GM12801 (cell line): ENCODE measurements around the gene MRC2.

Experiments used
- TF ChIP-seq, protein P1 (sequence below): IDR thresholded peaks from one replicate; pipeline ENCODE4 v1.5.1; 2011; ENCODE audit warnings: control low read depth; ENCODE audit not compliant: insufficient read length; ENCODE audit errors: extremely low read depth

MRC2 gene

DNA sequence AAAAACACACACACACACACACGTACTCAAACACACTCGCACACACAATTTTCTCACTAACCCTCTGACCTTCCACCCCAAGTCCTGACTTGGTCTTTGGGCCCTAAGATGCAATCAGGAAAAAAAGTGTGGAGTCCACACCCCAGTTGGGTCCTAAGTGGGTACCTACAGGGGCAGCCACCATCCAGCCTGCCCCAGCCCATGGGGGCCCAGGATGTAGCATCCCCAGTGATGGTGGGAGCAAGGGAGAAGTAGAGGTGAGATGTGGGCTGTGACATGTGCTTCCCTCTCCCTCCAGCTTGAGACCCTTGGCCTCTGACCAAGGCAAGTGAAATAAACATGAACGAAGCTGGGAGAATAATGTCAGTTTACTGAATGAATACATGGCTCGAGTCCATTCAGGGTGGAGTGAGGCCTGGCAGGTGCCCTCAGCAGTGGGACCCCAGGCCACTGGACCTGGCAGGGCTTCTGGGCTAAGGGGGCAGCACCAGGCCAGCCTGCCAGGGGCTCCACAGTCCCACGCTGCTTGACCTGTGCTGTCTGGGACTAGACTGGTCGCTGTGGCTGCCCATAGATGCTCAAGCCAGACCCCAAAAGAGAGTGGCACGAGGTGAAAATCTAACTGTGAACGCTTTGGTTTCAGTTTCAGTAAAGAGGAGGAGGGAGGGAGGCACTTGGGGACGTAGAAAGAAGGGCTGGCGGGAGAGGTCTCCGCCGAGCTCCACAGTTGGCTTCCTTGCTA, 73.7 kb downstream of the MRC2 start:
- TF ChIP-seq, protein P1, sequence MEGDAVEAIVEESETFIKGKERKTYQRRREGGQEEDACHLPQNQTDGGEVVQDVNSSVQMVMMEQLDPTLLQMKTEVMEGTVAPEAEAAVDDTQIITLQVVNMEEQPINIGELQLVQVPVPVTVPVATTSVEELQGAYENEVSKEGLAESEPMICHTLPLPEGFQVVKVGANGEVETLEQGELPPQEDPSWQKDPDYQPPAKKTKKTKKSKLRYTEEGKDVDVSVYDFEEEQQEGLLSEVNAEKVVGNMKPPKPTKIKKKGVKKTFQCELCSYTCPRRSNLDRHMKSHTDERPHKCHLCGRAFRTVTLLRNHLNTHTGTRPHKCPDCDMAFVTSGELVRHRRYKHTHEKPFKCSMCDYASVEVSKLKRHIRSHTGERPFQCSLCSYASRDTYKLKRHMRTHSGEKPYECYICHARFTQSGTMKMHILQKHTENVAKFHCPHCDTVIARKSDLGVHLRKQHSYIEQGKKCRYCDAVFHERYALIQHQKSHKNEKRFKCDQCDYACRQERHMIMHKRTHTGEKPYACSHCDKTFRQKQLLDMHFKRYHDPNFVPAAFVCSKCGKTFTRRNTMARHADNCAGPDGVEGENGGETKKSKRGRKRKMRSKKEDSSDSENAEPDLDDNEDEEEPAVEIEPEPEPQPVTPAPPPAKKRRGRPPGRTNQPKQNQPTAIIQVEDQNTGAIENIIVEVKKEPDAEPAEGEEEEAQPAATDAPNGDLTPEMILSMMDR: no peak

DNA sequence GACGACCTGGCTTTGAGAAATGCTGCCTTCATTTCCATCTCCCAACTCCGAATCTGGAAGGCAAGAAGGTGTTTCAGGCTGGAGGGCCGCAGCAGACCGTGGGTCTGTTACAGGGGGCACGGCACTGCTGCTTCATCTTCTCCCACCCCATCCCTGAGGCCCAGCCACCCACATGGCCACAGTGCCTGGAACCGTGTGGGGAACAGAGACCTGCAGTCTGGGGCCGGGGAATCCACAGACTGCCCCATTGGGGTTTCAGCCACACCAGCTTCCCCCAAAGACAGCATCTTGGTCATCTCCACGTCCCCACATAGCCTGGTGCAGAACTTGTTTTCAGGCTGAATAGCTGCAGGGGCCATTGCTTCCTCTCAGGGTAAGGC, 74.2 kb downstream of the MRC2 start:
- TF ChIP-seq, protein P1: no peak

DNA sequence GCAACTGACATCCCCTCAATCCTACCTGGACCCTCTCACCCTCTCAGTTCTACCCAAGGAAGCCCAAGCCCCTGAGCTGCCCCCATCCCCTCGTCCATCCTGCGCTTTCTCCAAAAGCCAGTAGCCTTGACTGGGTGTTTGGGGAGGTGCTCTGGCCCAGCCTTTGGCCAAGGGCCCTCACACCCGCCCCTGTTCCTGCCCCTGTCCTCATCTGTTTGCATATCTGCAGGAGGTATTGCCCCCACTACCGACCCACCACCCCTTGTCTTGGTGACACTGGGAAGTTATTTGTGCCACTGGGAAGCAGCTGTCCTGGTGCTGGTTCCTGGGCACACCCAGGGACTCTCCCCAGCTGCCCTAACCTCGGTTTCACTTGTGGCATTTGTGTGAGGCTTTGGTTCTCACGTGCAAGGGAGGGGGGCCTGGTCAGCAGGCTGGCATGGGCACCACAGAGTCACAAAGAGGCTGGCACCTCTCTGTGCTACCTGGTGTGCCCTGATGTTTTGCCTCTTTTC, 75.3 kb downstream of the MRC2 start:
- TF ChIP-seq, protein P1: no peak

DNA sequence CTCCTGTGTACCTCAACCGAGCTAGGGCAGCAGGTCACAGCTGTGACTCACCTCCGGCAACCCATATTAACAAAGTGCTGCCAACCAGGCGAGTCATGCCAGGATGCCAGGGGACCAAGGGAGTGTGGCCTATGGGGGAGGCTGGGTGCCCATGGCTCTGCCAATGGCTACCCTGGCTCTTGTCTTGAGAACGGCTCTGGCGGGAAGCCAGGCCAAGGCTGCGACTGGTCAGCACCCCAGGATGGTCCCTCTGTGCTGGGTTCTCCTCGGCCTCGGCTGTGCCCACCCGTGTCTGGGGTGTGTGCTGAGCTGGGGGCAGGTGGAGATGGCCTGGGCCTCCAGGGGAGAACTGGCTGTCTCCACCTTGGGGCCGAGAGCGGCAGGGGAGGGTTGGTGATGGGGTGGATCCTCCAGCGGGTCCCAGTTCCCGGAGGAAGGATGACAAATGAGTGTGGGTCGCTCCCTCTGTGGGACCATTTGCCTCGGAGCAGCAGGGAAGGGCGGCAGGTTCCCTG, 75.8 kb downstream of the MRC2 start:
- TF ChIP-seq, protein P1: no peak

DNA sequence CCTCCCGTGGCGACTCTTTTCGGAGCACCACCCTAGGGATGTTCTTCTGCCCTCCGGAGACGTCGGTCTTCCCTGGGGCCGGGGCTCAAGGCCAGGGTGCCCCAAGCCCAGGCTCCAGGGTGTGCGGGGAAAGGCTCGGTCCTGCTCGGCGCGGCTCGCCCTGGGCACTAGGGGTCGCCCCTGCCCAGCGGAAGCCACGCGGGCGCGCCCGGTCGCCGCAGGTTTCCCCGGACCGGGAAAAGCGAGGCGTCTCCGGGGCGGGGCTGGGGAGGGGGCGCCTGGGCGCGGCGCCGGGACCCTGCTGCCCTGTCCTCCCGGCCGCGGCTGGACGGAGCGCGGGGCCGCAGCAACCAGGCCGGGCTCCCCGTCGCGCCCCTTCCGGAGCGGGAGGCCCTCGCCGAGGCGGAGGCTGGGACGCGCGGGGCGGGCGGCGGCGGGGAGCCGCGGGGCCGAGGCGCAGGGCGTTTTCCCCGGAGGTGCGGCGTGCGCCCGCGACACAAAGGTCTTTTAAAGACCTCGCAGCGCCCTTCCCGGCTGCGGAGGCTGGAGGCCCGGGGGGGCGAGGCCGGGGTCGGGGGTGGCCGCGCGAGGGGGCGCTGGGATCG, 76.4 kb downstream of the MRC2 start:
- TF ChIP-seq, protein P1: no peak

DNA sequence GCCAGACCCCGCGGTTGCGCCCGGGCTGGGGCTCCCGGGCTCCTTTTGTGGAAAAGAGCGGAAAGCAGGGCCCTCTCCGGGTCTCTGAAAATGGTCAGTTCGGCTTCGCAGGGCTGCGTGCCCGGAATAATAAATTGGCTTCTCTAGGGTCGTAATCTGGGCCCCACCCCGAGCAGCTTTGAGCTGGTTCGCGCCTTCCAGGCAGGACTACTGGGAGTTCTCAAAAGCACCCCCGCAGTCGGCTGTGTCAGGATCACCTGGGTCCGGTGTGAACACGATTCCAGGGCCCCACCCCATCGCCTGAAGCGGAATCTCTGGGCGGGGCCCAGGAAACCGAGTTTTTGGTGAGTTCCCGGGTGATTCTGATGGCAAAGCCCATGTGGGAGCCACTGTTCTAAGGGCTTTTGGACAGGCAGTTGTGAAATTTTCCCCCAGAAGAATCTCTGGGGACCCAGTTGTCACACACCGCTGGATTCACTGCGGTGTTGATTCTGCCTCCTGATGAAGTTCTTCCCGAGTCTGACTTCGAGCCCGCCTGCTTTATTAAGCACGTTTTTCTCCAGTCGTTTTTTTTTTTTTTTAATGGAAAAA, 77.0 kb downstream of the MRC2 start:
- TF ChIP-seq, protein P1: no peak

DNA sequence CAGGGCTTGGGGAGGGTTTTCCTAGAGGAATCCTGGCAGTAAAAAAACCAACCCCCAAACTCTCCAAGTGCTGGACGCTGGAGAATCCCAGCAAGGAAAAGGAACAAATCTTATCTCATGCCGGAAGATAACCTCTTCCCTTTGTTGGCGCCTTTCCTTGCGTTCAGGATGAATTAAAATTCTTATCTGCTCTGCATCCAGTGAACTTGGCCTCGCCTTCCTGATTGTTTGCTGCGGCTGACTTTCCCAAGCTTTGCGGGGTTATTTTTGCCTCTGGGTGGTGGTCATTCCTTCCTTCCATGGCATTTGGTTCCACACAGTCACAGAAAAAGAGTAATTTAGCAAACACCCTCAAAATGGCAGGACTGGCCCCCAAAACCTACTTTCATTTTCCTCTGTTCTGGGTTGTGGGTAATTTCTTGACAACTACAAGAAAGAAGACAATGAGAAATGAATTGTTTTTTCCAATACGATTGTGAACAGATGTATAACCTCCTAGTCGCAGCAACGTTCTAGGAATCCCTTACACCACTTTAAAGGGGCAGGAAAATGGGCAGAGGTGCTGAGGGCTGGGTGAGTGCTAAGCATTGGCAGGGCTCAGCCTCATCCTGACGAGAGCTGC, 77.8 kb downstream of the MRC2 start:
- TF ChIP-seq, protein P1: no peak
